HEK293 (cell line): ENCODE data around the gene ZMYM5.

Experiments used
- CTCF ChIP-seq: fragments of 450-650 bp; formaldehyde crosslinking; IDR thresholded peaks from 2 replicates; pipeline ENCODE4 v1.5.1; 2016; ENCODE audit warnings: missing biosample characterization, missing genetic modification characterization
- ZNF302 ChIP-seq: fragments of 450-650 bp; formaldehyde crosslinking; IDR thresholded peaks from 2 replicates; pipeline ENCODE4 v1.5.1; 2016; ENCODE audit warnings: missing biosample characterization, missing genetic modification characterization, low read depth

- TF ChIP-seq ZNF302 (tag by site-specific recombination): no peak
- no peak for TF ChIP-seq CTCF
These were observed 27.0 kb downstream of the ZMYM5 start for GRCh38 chr13:19836472-19836871.
